ENCODE measurements around the gene SPATC1L. TPM values are rescaled to one million over a fixed set of nuclear protein-coding genes. Genes with fewer than 3 reads are reported as not detected.

The SPATC1L gene
- total RNA-seq, 1 donor from 2014 or later = 8.6 TPM

DNA sequence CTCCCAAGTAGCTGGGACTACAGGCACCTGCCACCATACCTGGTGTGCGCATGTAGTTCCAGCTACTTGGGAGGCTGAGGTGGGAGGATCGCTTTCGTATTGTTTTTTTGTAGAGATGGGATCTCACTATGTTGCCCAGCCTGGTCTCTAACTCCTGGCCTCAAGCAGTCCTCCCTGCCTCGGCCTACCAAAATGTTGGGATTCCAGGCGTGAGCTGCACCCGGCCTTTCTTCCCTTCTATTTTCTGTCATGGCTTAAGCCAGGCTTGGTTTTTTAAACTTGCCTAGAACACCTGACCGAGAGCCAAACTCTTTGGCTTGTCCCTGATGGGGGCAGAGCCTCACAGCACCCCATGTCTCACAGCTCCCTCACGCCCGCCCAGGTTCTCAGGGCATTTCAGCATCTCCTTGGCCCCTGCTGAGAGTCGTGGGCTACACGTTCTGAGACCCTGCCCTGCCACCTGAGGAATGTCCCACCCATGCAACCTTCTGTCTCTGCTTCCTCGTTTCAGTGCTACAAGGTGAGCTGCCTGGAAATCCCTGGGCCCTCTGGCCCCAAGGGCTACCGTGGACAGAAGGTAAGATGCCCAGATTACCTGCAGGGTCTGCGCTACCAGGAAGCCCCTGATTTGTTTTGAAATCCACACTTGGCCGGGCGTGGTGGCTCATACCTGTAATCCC, 70.6 kb downstream of the SPATC1L start:
- ATAC-seq = no peak
- Histone ChIP-seq H3K4me3 (no peak overlapping the region), H3K9me3 (peaks cover 5% of the 10 kb centered on the region), H3K4me1 (peaks cover 15% of the 10 kb centered on the region), H3K27me3 (ENCODE audit: low read depth) (no peaks in the 10 kb centered on the region), H3K36me3 (peaks cover 64% of the 10 kb centered on the region), H3K27ac (no peak overlapping the region)
- DNase-seq = no peak
- intact Hi-C loops (cut with DNase I) = no loop called here
- TF ChIP-seq, protein P1, sequence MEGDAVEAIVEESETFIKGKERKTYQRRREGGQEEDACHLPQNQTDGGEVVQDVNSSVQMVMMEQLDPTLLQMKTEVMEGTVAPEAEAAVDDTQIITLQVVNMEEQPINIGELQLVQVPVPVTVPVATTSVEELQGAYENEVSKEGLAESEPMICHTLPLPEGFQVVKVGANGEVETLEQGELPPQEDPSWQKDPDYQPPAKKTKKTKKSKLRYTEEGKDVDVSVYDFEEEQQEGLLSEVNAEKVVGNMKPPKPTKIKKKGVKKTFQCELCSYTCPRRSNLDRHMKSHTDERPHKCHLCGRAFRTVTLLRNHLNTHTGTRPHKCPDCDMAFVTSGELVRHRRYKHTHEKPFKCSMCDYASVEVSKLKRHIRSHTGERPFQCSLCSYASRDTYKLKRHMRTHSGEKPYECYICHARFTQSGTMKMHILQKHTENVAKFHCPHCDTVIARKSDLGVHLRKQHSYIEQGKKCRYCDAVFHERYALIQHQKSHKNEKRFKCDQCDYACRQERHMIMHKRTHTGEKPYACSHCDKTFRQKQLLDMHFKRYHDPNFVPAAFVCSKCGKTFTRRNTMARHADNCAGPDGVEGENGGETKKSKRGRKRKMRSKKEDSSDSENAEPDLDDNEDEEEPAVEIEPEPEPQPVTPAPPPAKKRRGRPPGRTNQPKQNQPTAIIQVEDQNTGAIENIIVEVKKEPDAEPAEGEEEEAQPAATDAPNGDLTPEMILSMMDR (IDR thresholded peaks at IDR 0.05) = no peak

DNA sequence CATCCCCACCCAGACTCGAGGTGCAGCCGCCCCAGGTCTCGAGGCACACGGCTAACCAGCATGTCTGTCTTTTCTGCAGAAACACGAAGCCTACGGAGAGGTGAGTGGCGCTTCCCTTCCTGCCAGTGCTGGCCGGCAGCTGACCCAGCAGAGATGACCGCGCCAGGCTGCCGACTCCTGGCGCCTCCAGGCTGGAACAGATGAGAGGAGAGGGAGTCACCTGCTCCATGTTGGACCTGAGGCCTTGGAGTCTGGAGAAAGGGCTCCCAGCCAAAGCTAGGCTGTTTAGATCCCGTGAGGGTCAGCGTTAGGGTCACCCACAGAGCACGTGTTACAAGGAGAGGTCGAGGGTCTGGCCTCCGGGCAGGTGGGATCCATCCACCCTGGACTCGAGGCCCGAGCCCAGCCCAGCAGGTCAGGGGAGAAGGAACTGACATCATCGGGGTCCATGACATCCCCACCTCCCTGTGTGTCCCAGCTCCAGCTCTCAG, 71.5 kb downstream of the SPATC1L start:
- Histone ChIP-seq H3K9me3 (peaks cover 10% of the 10 kb centered on the region), H3K36me3 (peaks cover 55% of the 10 kb centered on the region), H3K27me3 (ENCODE audit: low read depth) (no peaks in the 10 kb centered on the region), H3K4me3 (no peak overlapping the region), H3K27ac (no peak overlapping the region), H3K4me1 (peaks cover 15% of the 10 kb centered on the region)
- DNase-seq (no peak), ATAC-seq (no peak)
- TF ChIP-seq, protein P1 (IDR thresholded peaks at IDR 0.05) = no peak
- intact Hi-C loops (cut with DNase I) = no loop called here

DNA sequence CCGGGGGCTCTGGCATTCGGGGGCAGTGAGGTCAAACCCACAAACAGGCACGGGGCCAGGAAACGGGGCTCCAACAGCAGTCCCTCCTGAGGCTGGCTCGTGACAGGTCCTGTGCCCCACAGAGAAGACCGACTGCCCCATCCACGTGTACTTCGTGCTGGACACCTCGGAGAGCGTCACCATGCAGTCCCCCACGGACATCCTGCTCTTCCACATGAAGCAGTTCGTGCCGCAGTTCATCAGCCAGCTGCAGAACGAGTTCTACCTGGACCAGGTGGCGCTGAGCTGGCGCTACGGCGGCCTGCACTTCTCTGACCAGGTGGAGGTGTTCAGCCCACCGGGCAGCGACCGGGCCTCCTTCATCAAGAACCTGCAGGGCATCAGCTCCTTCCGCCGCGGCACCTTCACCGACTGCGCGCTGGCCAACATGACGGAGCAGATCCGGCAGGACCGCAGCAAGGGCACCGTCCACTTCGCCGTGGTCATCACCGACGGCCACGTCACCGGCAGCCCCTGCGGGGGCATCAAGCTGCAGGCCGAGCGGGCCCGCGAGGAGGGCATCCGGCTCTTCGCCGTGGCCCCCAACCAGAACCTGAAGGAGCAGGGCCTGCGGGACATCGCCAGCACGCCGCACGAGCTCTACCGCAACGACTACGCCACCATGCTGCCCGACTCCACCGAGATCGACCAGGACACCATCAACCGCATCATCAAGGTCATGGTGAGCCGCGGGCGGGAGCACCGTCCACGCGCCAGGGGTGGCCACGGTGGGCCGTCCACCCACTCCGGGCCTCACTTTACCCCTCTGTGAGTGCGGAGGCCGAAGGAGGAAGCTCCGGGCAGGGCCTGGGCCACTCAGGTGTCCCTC, 72.2 kb downstream of the SPATC1L start:
- H3K27ac ChIP-seq = no peak overlapping the region
- intact Hi-C loops (cut with DNase I) = no loop called here
- peaks cover 12% of the 10 kb centered on the region for H3K9me3 ChIP-seq
- DNase-seq (peak; percentile 42), ATAC-seq (no peak)
- H3K27me3 ChIP-seq (ENCODE audit: low read depth) = no peaks in the 10 kb centered on the region
- TF ChIP-seq, protein P1 (IDR thresholded peaks at IDR 0.05) = no peak
- H3K4me1 ChIP-seq = peaks cover 15% of the 10 kb centered on the region
- H3K36me3 ChIP-seq = peaks cover 49% of the 10 kb centered on the region
- H3K4me3 ChIP-seq = no peak overlapping the region

DNA sequence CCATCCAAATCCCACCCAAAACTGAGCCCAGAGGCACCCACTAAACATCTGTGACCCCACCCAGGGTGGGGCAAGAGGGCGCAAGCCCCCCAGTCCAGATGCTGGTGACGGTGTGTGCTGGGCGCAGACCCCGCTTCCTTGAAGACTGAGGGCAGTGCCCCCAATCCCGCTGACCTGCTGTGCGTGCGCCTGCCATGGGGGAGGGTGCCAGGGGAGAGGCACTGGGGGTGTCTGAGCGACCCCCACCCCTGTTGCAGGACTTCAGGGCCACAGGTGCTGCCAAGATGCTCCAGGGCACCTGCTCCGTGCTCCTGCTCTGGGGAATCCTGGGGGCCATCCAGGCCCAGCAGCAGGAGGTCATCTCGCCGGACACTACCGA, 73.1 kb downstream of the SPATC1L start:
- Histone ChIP-seq H3K36me3 (peaks cover 39% of the 10 kb centered on the region), H3K9me3 (peaks cover 12% of the 10 kb centered on the region), H3K4me1 (peaks cover 15% of the 10 kb centered on the region), H3K27ac (no peak overlapping the region), H3K27me3 (ENCODE audit: low read depth) (no peaks in the 10 kb centered on the region), H3K4me3 (no peak overlapping the region)
- DNase-seq (no peak), ATAC-seq (peak in 1 of 2 donors; percentile 6)
- TF ChIP-seq, protein P1 (IDR thresholded peaks at IDR 0.05) = no peak
- intact Hi-C loops (cut with DNase I) = no loop called here

Other genes with a start within 250 kb of the SPATC1L start
- 148 TPM for gene COL6A1, start 202.7 kb downstream of the SPATC1L start, total RNA-seq
- gene COL6A2, start 86.3 kb downstream of the SPATC1L start, total RNA-seq = 227 TPM
- gene FTCD, start 28.9 kb downstream of the SPATC1L start, total RNA-seq = 1.5 TPM
- gene LSS, start 44.3 kb upstream of the SPATC1L start, total RNA-seq = 91.0 TPM
- gene MCM3AP, start 101.2 kb upstream of the SPATC1L start, total RNA-seq = 96.2 TPM
- 20.4 TPM for gene YBEY, start 101.9 kb upstream of the SPATC1L start, total RNA-seq
- 9.5 TPM for gene C21orf58, start 139.4 kb upstream of the SPATC1L start, total RNA-seq
- 36.5 TPM for gene PCNT, start 139.7 kb upstream of the SPATC1L start, total RNA-seq

All from lower lobe of right lung (tissue), 2 donors.